Activated CD4-positive, alpha-beta memory T cell treated with anti-CD3 and anti-CD28 coated beads, Interleukin-2, amount 10 ng/mL, durations not matched to agents 7 days and 5 days (primary cell): Measurements from ENCODE around the gene KBTBD2. TPM values are rescaled to one million over a fixed set of nuclear protein-coding genes. Genes with fewer than 3 reads are reported as not detected.
"Not testable (repeated sequence)": the region's sequence is repeated elsewhere in the genome, so short reads cannot be mapped to it uniquely, and the experiment has no call there.

ENCODE experiments used
- CTCF ChIA-PET: fragments of 350-600 bp; sonication (Branson Sonifier 250); formaldehyde crosslinking; loops from one replicate; lab custom pipeline; 2021; ENCODE audit warnings: antibody characterized with exemption, inconsistent platforms; lab: Charles Lee
- POLR2A ChIA-PET: fragments of 350-600 bp; sonication (Branson Sonifier 250); formaldehyde crosslinking; loops from one replicate; lab custom pipeline; 2021; ENCODE audit warnings: antibody characterized with exemption; lab: Charles Lee
- DNase-seq: peaks from one replicate; pipeline ENCODE4 v3.0.0-alpha.2; 2020
- H3K27ac Mint-ChIP-seq: one replicate; pipeline ENCODE4 v1.8.0; 2021; ENCODE audit warnings: mild to moderate bottlenecking, mixed read lengths
- H3K27me3 Mint-ChIP-seq: one replicate; pipeline ENCODE4 v1.8.0; 2021; ENCODE audit warnings: mixed read lengths
- H3K36me3 Mint-ChIP-seq: one replicate; pipeline ENCODE4 v1.8.0; 2021; ENCODE audit warnings: low read depth, mixed read lengths
- H3K4me1 Mint-ChIP-seq: one replicate; pipeline ENCODE4 v1.8.0; 2021; ENCODE audit warnings: mixed read lengths
- H3K4me3 Mint-ChIP-seq: one replicate; pipeline ENCODE4 v1.8.0; 2021; ENCODE audit warnings: mild to moderate bottlenecking, mixed read lengths
- H3K9me3 Mint-ChIP-seq: one replicate; pipeline ENCODE4 v1.8.0; 2021; ENCODE audit warnings: mixed read lengths
- total RNA-seq, 2 experiments: library from RNA; stranded (reverse); gene quantifications; one replicate each; pipeline ENCODE4 v1.2.3, GENCODE V29; 2021

Gene KBTBD2
- 10 to 100 TPM; 43.8 to 45.6 TPM for total RNA-seq

- peak within 1 kb of the TSS; percentile 98 for H3K27ac Mint-ChIP-seq
- H3K27me3 Mint-ChIP-seq, result no peaks in the 10 kb centered on the region
- CTCF ChIA-PET, result interaction anchor here (0.9 to 4.7 kb wide), 8 partner anchors 12 to 217 kb away, joined by 3 to 29 read pairs (median 8); partner anchors contain the start of gene RP9
- peak within 1 kb of the TSS; percentile 94 for H3K4me3 Mint-ChIP-seq
- POLR2A ChIA-PET, result interaction anchor here (0.9 to 8.1 kb wide), 21 partner anchors 8 to 401 kb away, joined by 3 to 282 read pairs (median 12); partner anchors contain the start of genes AVL9, LSM5, NT5C3A and RP9
- peaks cover 34% of the 10 kb centered on the region for H3K36me3 Mint-ChIP-seq
- DNase-seq, result peak; percentile 87
- no peaks in the 10 kb centered on the region for H3K9me3 Mint-ChIP-seq
- H3K4me1 Mint-ChIP-seq, result peaks cover 55% of the 10 kb centered on the region
Measured at GRCh38 chr7:32891043-32891799, at the start of gene KBTBD2. Gene KBTBD2, minus strand, starts transcription at chr7:32891760. Its CDS starts 12,156 bp downstream, at chr7:32879604.

DNA sequence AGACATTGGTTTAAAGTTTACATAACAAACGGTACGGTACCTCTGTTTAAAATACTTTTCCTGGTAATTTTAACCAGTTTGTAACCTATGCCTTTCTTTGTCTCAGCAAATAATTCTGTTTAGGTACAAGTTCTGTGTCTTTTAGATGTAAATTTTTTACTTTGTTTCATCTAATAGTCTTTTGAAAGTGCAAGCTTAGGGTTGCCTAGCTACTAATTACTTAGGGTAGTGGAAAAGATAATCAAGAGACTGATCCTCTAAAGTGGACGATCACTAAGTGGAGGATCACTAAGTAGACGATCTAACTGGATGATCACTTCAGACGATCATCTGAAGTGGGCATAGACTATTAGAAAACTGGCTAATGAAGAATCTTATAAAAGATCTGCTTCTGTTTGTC, 49.6 kb upstream of the KBTBD2 start:
- Mint-ChIP-seq H3K9me3 (peaks cover 7% of the 10 kb centered on the region), H3K36me3 (peaks cover 17% of the 10 kb centered on the region), H3K27ac (no peak overlapping the region), H3K4me3 (peak overlapping the region; percentile 90), H3K4me1 (peaks cover 20% of the 10 kb centered on the region), H3K27me3 (peaks cover 7% of the 10 kb centered on the region)
- POLR2A ChIA-PET, result interaction anchor here (0.6 to 4.5 kb wide), 5 partner anchors 36 to 120 kb away, joined by 3 to 70 read pairs (median 4); partner anchors contain the start of gene KBTBD2
- DNase-seq, result no peak
- CTCF ChIA-PET, result interaction anchor here (0.6 to 4.0 kb wide), 6 partner anchors 11 to 95 kb away, joined by 3 to 67 read pairs (median 4); no protein-coding TSS in a partner anchor

GRCh38 chr7:32937344-32938174, 46.0 kb upstream of the KBTBD2 start:
- H3K27ac Mint-ChIP-seq, result no peak overlapping the region
- ChIA-PET POLR2A (interaction anchor here (1.8 kb wide), 1 partner anchor 47 kb away, joined by 4 read pairs; the partner anchor contains the start of gene KBTBD2), CTCF (interaction anchor here (1.0 to 2.5 kb wide), 2 partner anchors 10 to 91 kb away, joined by 6 to 10 read pairs; no protein-coding TSS in a partner anchor)
- H3K36me3 Mint-ChIP-seq, result peaks cover 11% of the 10 kb centered on the region
- H3K27me3 Mint-ChIP-seq, result no peaks in the 10 kb centered on the region
- peaks cover 20% of the 10 kb centered on the region for H3K4me1 Mint-ChIP-seq
- no peak for DNase-seq
- no peak overlapping the region for H3K4me3 Mint-ChIP-seq
- no peaks in the 10 kb centered on the region for H3K9me3 Mint-ChIP-seq

- ChIA-PET CTCF (interaction anchor here (1.2 kb wide), 1 partner anchor 90 kb away, joined by 3 read pairs; no protein-coding TSS in a partner anchor), POLR2A (interaction anchor here (0.7 kb wide), 1 partner anchor 44 kb away, joined by 3 read pairs; no protein-coding TSS in a partner anchor)
- H3K4me1 Mint-ChIP-seq, result peaks cover 13% of the 10 kb centered on the region
- H3K27me3 Mint-ChIP-seq, result no peaks in the 10 kb centered on the region
- H3K27ac Mint-ChIP-seq, result no peak overlapping the region
- H3K9me3 Mint-ChIP-seq, result no peaks in the 10 kb centered on the region
- H3K36me3 Mint-ChIP-seq, result peaks cover 13% of the 10 kb centered on the region
- no peak overlapping the region for H3K4me3 Mint-ChIP-seq
- no peak for DNase-seq
Measured at GRCh38 chr7:32936689-32937088, 45.1 kb upstream of the KBTBD2 start.

DNA sequence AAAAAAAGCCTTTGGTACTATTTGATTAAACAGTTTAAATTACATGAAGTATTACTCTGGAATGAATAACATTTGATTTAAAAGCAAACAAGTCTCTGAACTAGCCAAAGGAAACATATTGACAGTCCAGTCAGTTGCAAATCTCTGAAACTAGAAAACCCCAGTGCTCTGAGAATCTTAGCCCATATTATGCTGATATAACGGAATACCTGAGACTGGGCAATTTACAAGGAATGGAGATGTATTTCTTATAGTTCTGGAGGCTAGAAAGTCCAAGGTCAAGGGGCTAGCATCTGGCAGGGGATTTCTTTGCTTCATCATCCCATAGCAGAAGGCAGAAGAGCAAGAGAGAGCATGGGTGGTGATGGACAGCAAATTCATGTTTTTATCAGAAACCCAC, 44.0 kb upstream of the KBTBD2 start:
- CTCF ChIA-PET, result interaction anchor here (1.2 kb wide), 1 partner anchor 89 kb away, joined by 3 read pairs; no protein-coding TSS in a partner anchor
- Mint-ChIP-seq H3K27ac (no peak overlapping the region), H3K9me3 (no peaks in the 10 kb centered on the region), H3K36me3 (peaks cover 10% of the 10 kb centered on the region), H3K4me1 (peaks cover 6% of the 10 kb centered on the region), H3K4me3 (no peak overlapping the region), H3K27me3 (no peaks in the 10 kb centered on the region)
- DNase-seq, result no peak
- POLR2A ChIA-PET, result no interaction called here

- DNase-seq, result no peak
- H3K36me3 Mint-ChIP-seq, result peaks cover 17% of the 10 kb centered on the region
- H3K9me3 Mint-ChIP-seq, result no peaks in the 10 kb centered on the region
- ChIA-PET POLR2A (no interaction called here), CTCF (interaction anchor here (0.8 kb wide), 1 partner anchor 11 kb away, joined by 3 read pairs; no protein-coding TSS in a partner anchor)
- no peaks in the 10 kb centered on the region for H3K4me1 Mint-ChIP-seq
- no peaks in the 10 kb centered on the region for H3K27me3 Mint-ChIP-seq
- no peak overlapping the region for H3K4me3 Mint-ChIP-seq
- no peak overlapping the region for H3K27ac Mint-ChIP-seq
Measured at GRCh38 chr7:32930378-32930777, 38.8 kb upstream of the KBTBD2 start.

GRCh38 chr7:32929430-32930143, 38.0 kb upstream of the KBTBD2 start:
- POLR2A ChIA-PET, result interaction anchor here (0.8 kb wide), 1 partner anchor 24 kb away, joined by 4 read pairs; no protein-coding TSS in a partner anchor
- H3K9me3 Mint-ChIP-seq, result no peaks in the 10 kb centered on the region
- no peaks in the 10 kb centered on the region for H3K27me3 Mint-ChIP-seq
- no peak overlapping the region for H3K4me3 Mint-ChIP-seq
- H3K27ac Mint-ChIP-seq, result no peak overlapping the region
- no peaks in the 10 kb centered on the region for H3K4me1 Mint-ChIP-seq
- CTCF ChIA-PET, result interaction anchor here (0.7 kb wide), 1 partner anchor 84 kb away, joined by 3 read pairs; no protein-coding TSS in a partner anchor
- DNase-seq, result no peak
- peaks cover 17% of the 10 kb centered on the region for H3K36me3 Mint-ChIP-seq

DNA sequence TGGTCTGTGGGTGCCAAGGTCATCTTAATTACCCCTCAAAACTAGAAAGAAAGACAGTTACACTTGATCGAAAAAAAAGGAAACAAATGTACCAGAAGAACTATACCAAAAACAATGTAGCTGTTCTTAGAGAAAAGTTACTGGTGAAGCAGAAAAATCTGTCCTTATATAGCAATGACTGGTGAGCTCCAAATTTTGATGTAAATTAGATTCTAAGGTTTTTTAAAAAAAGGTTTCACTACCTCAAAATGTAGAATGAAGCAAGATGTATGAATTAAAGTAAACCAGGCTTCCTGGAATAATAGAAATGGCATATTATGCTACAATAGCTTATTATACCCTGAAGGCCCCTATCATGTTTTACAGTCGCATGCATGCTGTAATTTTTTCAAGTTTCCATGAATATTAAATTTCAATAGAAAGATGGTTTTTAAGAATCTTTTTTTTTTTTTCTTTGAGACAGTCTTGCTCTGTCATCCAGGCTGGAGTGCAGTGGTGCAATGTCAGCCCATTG, 37.3 kb upstream of the KBTBD2 start:
- ChIA-PET CTCF (interaction anchor here (0.7 kb wide), 1 partner anchor 83 kb away, joined by 3 read pairs; no protein-coding TSS in a partner anchor), POLR2A (interaction anchor here (0.8 kb wide), 1 partner anchor 23 kb away, joined by 4 read pairs; no protein-coding TSS in a partner anchor)
- no peak overlapping the region for H3K27ac Mint-ChIP-seq
- no peak overlapping the region for H3K4me3 Mint-ChIP-seq
- H3K36me3 Mint-ChIP-seq, result peaks cover 18% of the 10 kb centered on the region
- no peaks in the 10 kb centered on the region for H3K27me3 Mint-ChIP-seq
- no peaks in the 10 kb centered on the region for H3K4me1 Mint-ChIP-seq
- H3K9me3 Mint-ChIP-seq, result no peaks in the 10 kb centered on the region
- DNase-seq, result no peak

DNA sequence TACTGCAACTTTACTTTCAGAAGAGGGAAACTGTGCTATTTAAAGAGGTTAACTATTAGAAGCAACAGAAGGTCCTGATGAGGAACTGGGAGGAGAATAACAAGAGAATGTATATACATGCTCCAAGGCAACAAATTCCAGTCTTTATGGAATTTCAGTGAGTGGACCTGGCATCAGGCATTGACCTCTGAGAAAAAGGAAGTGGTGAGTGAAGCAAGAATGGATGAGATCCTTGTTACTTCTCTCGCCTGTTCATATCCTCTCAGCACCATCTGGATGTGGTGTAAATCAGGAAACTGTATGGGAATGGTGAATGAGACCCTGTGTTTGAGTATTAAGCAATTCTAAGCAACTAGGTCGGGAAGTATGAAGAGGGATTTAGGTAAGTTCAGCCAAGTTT, 30.3 kb upstream of the KBTBD2 start:
- POLR2A ChIA-PET, result no interaction called here
- Mint-ChIP-seq H3K36me3 (peaks cover 9% of the 10 kb centered on the region), H3K4me1 (no peaks in the 10 kb centered on the region)

GRCh38 chr7:32916994-32917393, 25.4 kb upstream of the KBTBD2 start:
- DNase-seq, CTCF ChIA-PET, H3K4me1 Mint-ChIP-seq, H3K36me3 Mint-ChIP-seq, H3K9me3 Mint-ChIP-seq, H3K27ac Mint-ChIP-seq, H3K4me3 Mint-ChIP-seq, H3K27me3 Mint-ChIP-seq, POLR2A ChIA-PET: not testable (repeated sequence)

More for the DNA sequence above, 30.3 kb upstream of the KBTBD2 start:
- no peak for DNase-seq
- Mint-ChIP-seq H3K9me3 (no peaks in the 10 kb centered on the region), H3K27me3 (no peaks in the 10 kb centered on the region), H3K27ac (no peak overlapping the region), H3K4me3 (no peak overlapping the region)
- CTCF ChIA-PET, result no interaction called here

DNA sequence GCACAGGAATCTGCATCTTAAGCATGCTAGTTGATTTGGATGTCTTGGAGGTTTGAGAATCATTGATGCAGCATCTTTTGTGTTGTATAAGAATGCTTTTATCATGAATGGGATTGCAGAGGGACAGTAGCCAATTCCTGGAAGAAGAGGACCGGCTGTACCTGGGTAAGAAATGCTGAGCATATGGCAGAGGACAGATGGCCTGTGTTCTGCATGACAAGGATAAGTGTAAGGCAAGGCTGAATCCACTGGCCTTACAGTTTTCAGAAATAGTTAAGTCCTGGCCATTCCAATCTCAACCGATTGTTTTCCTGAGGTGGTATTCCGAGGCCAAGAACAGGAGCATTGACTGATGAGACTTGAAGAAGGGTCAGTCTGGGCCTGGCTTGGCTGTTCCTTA, 24.4 kb upstream of the KBTBD2 start:
- DNase-seq, result no peak
- H3K36me3 Mint-ChIP-seq, result peaks cover 5% of the 10 kb centered on the region
- CTCF ChIA-PET, result no interaction called here
- no peak overlapping the region for H3K27ac Mint-ChIP-seq
- H3K4me1 Mint-ChIP-seq, result no peaks in the 10 kb centered on the region
- H3K9me3 Mint-ChIP-seq, result no peaks in the 10 kb centered on the region
- no peaks in the 10 kb centered on the region for H3K27me3 Mint-ChIP-seq
- no peak overlapping the region for H3K4me3 Mint-ChIP-seq
- POLR2A ChIA-PET, result no interaction called here

DNA sequence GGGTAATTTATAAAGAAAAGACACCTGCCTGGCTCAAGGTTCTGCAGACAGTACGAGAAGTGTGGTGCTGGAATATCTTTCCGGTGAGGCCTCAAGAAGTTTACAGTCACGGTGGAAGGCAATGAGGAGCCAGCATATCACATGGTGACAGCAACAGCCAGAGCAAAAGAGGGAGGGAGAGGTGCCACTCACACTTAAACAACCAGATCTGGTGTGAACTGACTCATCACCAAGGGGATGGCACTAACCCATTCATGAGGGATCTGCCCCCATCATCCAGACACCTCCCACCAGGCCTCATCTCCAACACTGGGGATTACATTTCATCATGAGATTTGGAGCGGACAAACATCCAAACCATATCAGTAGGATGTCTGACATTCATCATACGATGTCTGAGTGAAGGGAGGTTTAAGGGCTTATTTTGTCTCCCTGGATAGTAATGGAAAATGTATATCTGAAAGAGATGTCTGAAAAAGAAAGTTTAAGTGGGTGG, 23.5 kb upstream of the KBTBD2 start:
- no peaks in the 10 kb centered on the region for H3K9me3 Mint-ChIP-seq
- CTCF ChIA-PET, result no interaction called here
- H3K36me3 Mint-ChIP-seq, result peaks cover 5% of the 10 kb centered on the region
- H3K27ac Mint-ChIP-seq, result no peak overlapping the region
- no peak overlapping the region for H3K4me3 Mint-ChIP-seq
- no peaks in the 10 kb centered on the region for H3K4me1 Mint-ChIP-seq
- H3K27me3 Mint-ChIP-seq, result no peaks in the 10 kb centered on the region
- POLR2A ChIA-PET, result no interaction called here
- DNase-seq, result no peak
